Sigmoid colon (tissue), 7 donors: ENCODE data around the gene SWT1. TPM values are rescaled to one million over a fixed set of nuclear protein-coding genes. Genes with fewer than 3 reads are reported as not detected.

Experiments
- DNase-seq: peaks from one replicate; pipeline ENCODE4 v3.0.0-alpha.2; 2019
- H3K27ac ChIP-seq, 4 donors: fragments of 200-600 bp; sonication (generic); one replicate each; pipeline ENCODE4 v1.5.1; 2016 to 2019; ENCODE audit warnings: mild to moderate bottlenecking in 1 of 4
- H3K27me3 ChIP-seq, 3 donors: fragments of 200-600 bp; sonication (generic); one replicate each; pipeline ENCODE4 v1.5.1; 2019; ENCODE audit warnings: mild to moderate bottlenecking in 1 of 3
- H3K36me3 ChIP-seq, 4 donors: fragments of 200-600 bp; sonication (generic); one replicate each; pipeline ENCODE4 v1.5.1; 2016 to 2019
- H3K4me1 ChIP-seq, 4 donors: fragments of 200-600 bp; sonication (generic); one replicate each; pipeline ENCODE4 v1.5.1; 2017 to 2019
- H3K4me3 ChIP-seq, 4 donors: fragments of 200-600 bp; sonication (generic); one replicate each; pipeline ENCODE4 v1.5.1; 2017 to 2019; ENCODE audit warnings: mild to moderate bottlenecking in 2 of 4, moderate library complexity in 1 of 4
- H3K9me3 ChIP-seq, 4 donors: fragments of 200-600 bp in 3 of 4; sonication (generic) in 3 of 4; one replicate each; pipeline versions ENCODE4 v1.5.1 to v1.6.1; 2013 to 2019
- CTCF ChIP-seq, 4 experiments: fragments of 450-650 bp in 3 of 4; fragments of 200-600 bp in 1 of 4; IDR thresholded peaks; one replicate each; pipeline ENCODE4 v1.5.1; 2016 to 2019; ENCODE audit warnings: antibody characterized with exemption in 4 of 4, mild to moderate bottlenecking in 3 of 4, moderate library complexity in 2 of 4
- EP300 ChIP-seq, 4 donors: sonication (generic); formaldehyde crosslinking; IDR thresholded peaks; one replicate each; pipeline ENCODE4 v1.6.1; 2017; ENCODE audit warnings: antibody characterized with exemption in 4 of 4
- POLR2A ChIP-seq, 2 donors: fragments of 450-650 bp; IDR thresholded peaks; one replicate each; pipeline ENCODE4 v1.6.1; 2016; ENCODE audit warnings: antibody characterized with exemption in 2 of 2, mild to moderate bottlenecking in 2 of 2, moderate library complexity in 2 of 2
- POLR2AphosphoS5 ChIP-seq, 4 donors: sonication (generic); formaldehyde crosslinking; IDR thresholded peaks; one replicate each; pipeline ENCODE4 v1.6.1; 2017; ENCODE audit warnings: antibody characterized with exemption in 4 of 4
- WGBS, 2 donors: extraction: QIAGEN DNeasy Blood & Tissue Kit; methylation state at CpG; one replicate each; pipeline ENCODE4 v1.1.7; 2013; 5-methylcytosine and 5-hydroxymethylcytosine counted together
- intact Hi-C: fragments of 100-400 bp; cut with DNase I; formaldehyde crosslinking; loops from one replicate; pipeline ENCODE4 v1.15.1; 2023
- polyA plus RNA-seq, 3 donors: library from polyadenylated mRNA; stranded (reverse); fragments of 200-250 nt; gene quantifications; one replicate each; pipeline ENCODE4 v1.2.3, GENCODE V29; 2013
- total RNA-seq, 4 donors: library from RNA; depleted of rRNA; stranded (reverse); fragments of >200 nt; gene quantifications; one replicate each; pipeline ENCODE4 v1.1.0, GENCODE V29; 2016
- donor health status: healthy with polysubstance abuse.
- donor health status: Bipolar disorder and iron deficiency.
- donor health status: healthy.

The SWT1 gene
- total and polyA plus RNA-seq, 7 donors: 2.2 to 12.7 (median 6.8) TPM

- peak overlapping the region in 2 of 4 donors; percentile 97 to 98 for H3K27ac ChIP-seq
- peaks cover 0 to 56% (median 44%) of the 10 kb centered on the region in 4 donors for H3K4me1 ChIP-seq
- intact Hi-C loops: loop anchor here (10.0 kb wide), 1 partner anchor 360 kb away; no protein-coding TSS in a partner anchor
These were observed 157.4 kb downstream of the SWT1 start for GRCh38 chr1:185314411-185314810.

GRCh38 chr1:185315445-185316071 is 158.6 kb downstream of the SWT1 start:
- H3K4me1 ChIP-seq: peaks cover 0 to 52% (median 43%) of the 10 kb centered on the region in 4 donors
- H3K9me3 ChIP-seq: no peaks in the 10 kb centered on the region
- peak overlapping the region; percentile 82 to 91 (median 86) for H3K4me3 ChIP-seq
- peaks cover 0 to 1% (median under 1%) of the 10 kb centered on the region in 4 donors for H3K36me3 ChIP-seq
- no peaks in the 10 kb centered on the region for H3K27me3 ChIP-seq
- TF ChIP-seq CTCF (IDR thresholded peaks at IDR 0.05) (no peak), EP300 (IDR thresholded peaks at IDR 0.05) (no peak), POLR2A (IDR thresholded peaks at IDR 0.05) (no peak), POLR2AphosphoS5 (IDR thresholded peaks at IDR 0.05) (no peak)
- intact Hi-C loops: loop anchor here (2.0 to 10.0 kb wide), 2 partner anchors 159 to 359 kb away; partner anchors contain the start of genes SWT1 and TRMT1L
- 4 to 12% methylated on average over 8 of the region's 8 CpGs for WGBS, 2 donors
- no peak for DNase-seq
- peak overlapping the region; percentile 95 to 98 (median 96) for H3K27ac ChIP-seq

More at GRCh38 chr1:185314411-185314810, 157.4 kb downstream of the SWT1 start:
- peaks cover 0 to 11% (median 2%) of the 10 kb centered on the region in 4 donors for H3K36me3 ChIP-seq
- DNase-seq: no peak
- H3K4me3 ChIP-seq: peak overlapping the region in 1 of 4 donors; percentile 2
- H3K9me3 ChIP-seq: no peaks in the 10 kb centered on the region
- TF ChIP-seq EP300 (IDR thresholded peaks at IDR 0.05) (no peak), POLR2AphosphoS5 (IDR thresholded peaks at IDR 0.05) (no peak), CTCF (IDR thresholded peaks at IDR 0.05) (no peak)
- H3K27me3 ChIP-seq: no peaks in the 10 kb centered on the region
- 7 to 44% methylated on average over 1 of the region's 1 CpG for whole genome bisulfite sequencing, 2 donors

DNA sequence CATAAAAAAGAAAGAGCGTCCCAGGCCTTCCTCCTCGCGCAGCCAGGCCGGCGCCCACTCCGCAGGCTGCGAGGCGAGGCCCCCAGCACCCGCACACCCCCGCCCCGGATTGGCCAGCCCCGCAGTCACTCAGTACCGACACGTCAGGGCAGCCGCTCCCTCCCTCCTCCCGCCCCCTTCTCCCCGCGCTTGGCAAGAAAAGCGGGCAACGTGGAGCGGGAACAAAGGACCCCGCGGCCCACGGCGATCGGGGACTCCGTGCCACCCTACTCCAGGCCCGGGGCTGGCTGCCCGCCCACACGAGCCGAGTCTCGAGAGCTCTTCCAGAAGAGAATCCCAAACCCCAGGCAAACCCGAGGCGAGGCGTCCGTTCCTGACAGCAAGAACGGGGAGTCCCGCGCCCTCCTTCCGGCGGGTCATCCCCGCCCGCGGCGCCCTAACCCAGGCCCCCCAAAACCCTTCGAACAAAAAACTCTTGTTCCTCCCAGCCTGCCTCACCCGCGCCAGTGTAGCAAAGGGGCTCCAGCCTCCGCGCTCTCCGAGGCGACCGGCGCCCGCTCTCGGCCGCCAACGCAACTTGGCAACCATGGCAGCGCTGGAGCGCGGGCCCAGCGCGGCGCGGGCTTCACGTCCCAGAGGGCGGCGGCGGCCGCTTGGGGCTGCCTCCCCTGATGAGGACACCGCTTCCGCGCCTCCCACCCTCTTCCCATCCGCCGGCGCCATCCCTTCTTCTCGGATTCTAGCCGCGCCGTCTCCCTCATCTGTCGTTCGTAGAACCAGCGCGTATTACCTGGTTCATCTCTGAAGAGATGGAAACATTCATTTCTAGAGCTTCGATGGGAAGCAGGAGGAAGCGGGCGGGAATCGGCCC is 159.4 kb downstream of the SWT1 start:
- Histone ChIP-seq H3K27me3 (no peaks in the 10 kb centered on the region), H3K27ac (peak overlapping the region; percentile 95 to 98 (median 96)), H3K4me1 (peaks cover 0 to 52% (median 42%) of the 10 kb centered on the region in 4 donors), H3K9me3 (no peaks in the 10 kb centered on the region), H3K36me3 (no peaks in the 10 kb centered on the region), H3K4me3 (peak overlapping the region; percentile 82 to 91 (median 86))
- no peak for TF ChIP-seq CTCF (IDR thresholded peaks at IDR 0.05)
- peak; percentile 76 to 88 (median 78) for TF ChIP-seq POLR2AphosphoS5 (IDR thresholded peaks at IDR 0.05)
- TF ChIP-seq EP300 (IDR thresholded peaks at IDR 0.05): no peak
- TF ChIP-seq POLR2A (IDR thresholded peaks at IDR 0.05): peak; percentile 30 to 61
- peak; percentile 98 for DNase-seq
- intact Hi-C loops: loop anchor here (2.0 to 10.0 kb wide), 2 partner anchors 160 to 358 kb away; partner anchors contain the start of genes SWT1 and TRMT1L
- 0% methylated on average over 88 of the region's 88 CpGs for WGBS, 2 donors

- Histone ChIP-seq H3K9me3 (no peaks in the 10 kb centered on the region), H3K27ac (peak within 1 kb of the TSS; percentile 95 to 98 (median 96)), H3K4me3 (peak within 1 kb of the TSS; percentile 82 to 91 (median 86)), H3K36me3 (no peaks in the 10 kb centered on the region), H3K4me1 (peaks cover 0 to 43% (median 35%) of the 10 kb centered on the region in 4 donors), H3K27me3 (no peaks in the 10 kb centered on the region)
- intact Hi-C loops: loop anchor here (2.0 to 10.0 kb wide), 2 partner anchors 160 to 358 kb away; partner anchors contain the start of genes SWT1 and TRMT1L
- peak; percentile 97 for DNase-seq
- WGBS, 2 donors: 1% methylated on average over 80 of the region's 80 CpGs
- no peak for TF ChIP-seq CTCF (IDR thresholded peaks at IDR 0.05)
- TF ChIP-seq POLR2AphosphoS5 (IDR thresholded peaks at IDR 0.05): peak; percentile 87 to 98 (median 97)
- TF ChIP-seq EP300 (IDR thresholded peaks at IDR 0.05): no peak
- TF ChIP-seq POLR2A (IDR thresholded peaks at IDR 0.05): peak; percentile 93 to 95
These were observed 160.3 kb downstream of the SWT1 start, which contains the start of gene IVNS1ABP for GRCh38 chr1:185317034-185317885. IVNS1ABP (minus strand) TSS chr1:185317243; CDS start chr1:185309493, 7,750 bp downstream.
